ENCODE results near the gene COL27A1.

The COL27A1 gene

GRCh38 chr9:114349713-114350480, 194.6 kb downstream of the COL27A1 start:
- FAIRE-seq (peak; percentile 55), DNase-seq (ENCODE audit: insufficient read length, low spot score) (no peak)
- TF ChIP-seq PAX5 (IDR thresholded peaks at IDR 0.05; ENCODE audit: insufficient read depth, low read length, severe bottlenecking) (no peak), POLR2A (IDR thresholded peaks at IDR 0.05; ENCODE audit: low read depth, low read length) (no peak), TAF1 (IDR thresholded peaks at IDR 0.05; ENCODE audit: low read depth, low read length) (no peak), POLR2AphosphoS5 (IDR thresholded peaks at IDR 0.05; ENCODE audit: low read depth, low read length) (no peak), POU2F2 (IDR thresholded peaks at IDR 0.05; ENCODE audit: low read depth, low read length) (no peak), SPI1 (IDR thresholded peaks at IDR 0.05; ENCODE audit: low read depth, low read length) (no peak)

- DNase-seq (ENCODE audit: insufficient read length, low spot score) (no peak), FAIRE-seq (no peak)
- no peak for TF ChIP-seq SPI1 (IDR thresholded peaks at IDR 0.05; ENCODE audit: low read depth, low read length)
- no peak for TF ChIP-seq TAF1 (IDR thresholded peaks at IDR 0.05; ENCODE audit: low read depth, low read length)
- TF ChIP-seq POU2F2 (IDR thresholded peaks at IDR 0.05; ENCODE audit: low read depth, low read length): no peak
- no peak for TF ChIP-seq PAX5 (IDR thresholded peaks at IDR 0.05; ENCODE audit: insufficient read depth, low read length, severe bottlenecking)
- TF ChIP-seq POLR2AphosphoS5 (IDR thresholded peaks at IDR 0.05; ENCODE audit: low read depth, low read length): no peak
- TF ChIP-seq POLR2A (IDR thresholded peaks at IDR 0.05; ENCODE audit: low read depth, low read length): no peak
Measured at GRCh38 chr9:114350636-114351401, 195.5 kb downstream of the COL27A1 start.

- TF ChIP-seq TAF1 (IDR thresholded peaks at IDR 0.05; ENCODE audit: low read depth, low read length): no peak
- no peak for TF ChIP-seq POU2F2 (IDR thresholded peaks at IDR 0.05; ENCODE audit: low read depth, low read length)
- no peak for TF ChIP-seq POLR2A (IDR thresholded peaks at IDR 0.05; ENCODE audit: low read depth, low read length)
- no peak for TF ChIP-seq POLR2AphosphoS5 (IDR thresholded peaks at IDR 0.05; ENCODE audit: low read depth, low read length)
- TF ChIP-seq PAX5 (IDR thresholded peaks at IDR 0.05; ENCODE audit: insufficient read depth, low read length, severe bottlenecking): no peak
- no peak for TF ChIP-seq SPI1 (IDR thresholded peaks at IDR 0.05; ENCODE audit: low read depth, low read length)
- FAIRE-seq: peak; percentile 23
- DNase-seq (ENCODE audit: insufficient read length, low spot score): no peak
Measured at GRCh38 chr9:114351932-114352331, 196.6 kb downstream of the COL27A1 start.

- FAIRE-seq (no peak), DNase-seq (ENCODE audit: insufficient read length, low spot score) (no peak)
- TF ChIP-seq TAF1 (IDR thresholded peaks at IDR 0.05; ENCODE audit: low read depth, low read length) (no peak), POLR2AphosphoS5 (IDR thresholded peaks at IDR 0.05; ENCODE audit: low read depth, low read length) (no peak), SPI1 (IDR thresholded peaks at IDR 0.05; ENCODE audit: low read depth, low read length) (no peak), PAX5 (IDR thresholded peaks at IDR 0.05; ENCODE audit: insufficient read depth, low read length, severe bottlenecking) (no peak), POLR2A (IDR thresholded peaks at IDR 0.05; ENCODE audit: low read depth, low read length) (no peak), POU2F2 (IDR thresholded peaks at IDR 0.05; ENCODE audit: low read depth, low read length) (no peak)
Measured at GRCh38 chr9:114355821-114356220, 200.5 kb downstream of the COL27A1 start.

- no peak for FAIRE-seq
- no peak for TF ChIP-seq SPI1 (IDR thresholded peaks at IDR 0.05; ENCODE audit: low read depth, low read length)
- TF ChIP-seq POU2F2 (IDR thresholded peaks at IDR 0.05; ENCODE audit: low read depth, low read length): no peak
- TF ChIP-seq TAF1 (IDR thresholded peaks at IDR 0.05; ENCODE audit: low read depth, low read length): no peak
- TF ChIP-seq POLR2A (IDR thresholded peaks at IDR 0.05; ENCODE audit: low read depth, low read length): no peak
- TF ChIP-seq POLR2AphosphoS5 (IDR thresholded peaks at IDR 0.05; ENCODE audit: low read depth, low read length): no peak
- TF ChIP-seq PAX5 (IDR thresholded peaks at IDR 0.05; ENCODE audit: insufficient read depth, low read length, severe bottlenecking): no peak
- DNase-seq (ENCODE audit: insufficient read length, low spot score): no peak
Measured at GRCh38 chr9:114356792-114357191, 201.5 kb downstream of the COL27A1 start.

- FAIRE-seq (no peak), DNase-seq (ENCODE audit: insufficient read length, low spot score) (no peak)
- TF ChIP-seq POU2F2 (IDR thresholded peaks at IDR 0.05; ENCODE audit: low read depth, low read length) (no peak), PAX5 (IDR thresholded peaks at IDR 0.05; ENCODE audit: insufficient read depth, low read length, severe bottlenecking) (no peak), TAF1 (IDR thresholded peaks at IDR 0.05; ENCODE audit: low read depth, low read length) (no peak), SPI1 (IDR thresholded peaks at IDR 0.05; ENCODE audit: low read depth, low read length) (no peak), POLR2AphosphoS5 (IDR thresholded peaks at IDR 0.05; ENCODE audit: low read depth, low read length) (no peak), POLR2A (IDR thresholded peaks at IDR 0.05; ENCODE audit: low read depth, low read length) (no peak)
Measured at GRCh38 chr9:114357360-114357759, 202.0 kb downstream of the COL27A1 start.

DNA sequence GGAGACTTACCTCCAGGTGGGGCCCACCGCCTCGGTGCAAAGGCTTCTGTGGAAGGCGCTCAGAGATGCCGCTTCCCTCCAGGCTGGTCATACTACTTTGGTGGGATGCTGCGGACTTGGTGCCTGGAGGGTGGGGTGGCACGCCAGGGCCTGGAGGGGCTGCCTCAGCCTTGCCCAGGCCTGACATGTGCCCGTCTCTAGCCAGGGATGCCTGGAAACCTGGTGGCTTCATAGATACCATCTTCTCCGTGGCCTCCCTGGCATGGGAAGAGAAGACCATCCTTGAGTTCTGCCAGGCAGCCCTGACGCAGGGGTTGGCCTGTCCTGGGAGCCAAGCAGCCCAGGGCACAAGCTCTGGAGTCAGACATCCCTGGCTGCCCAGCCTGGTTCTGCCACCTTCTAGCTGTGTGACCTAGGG, 202.6 kb downstream of the COL27A1 start:
- FAIRE-seq (no peak), DNase-seq (ENCODE audit: insufficient read length, low spot score) (no peak)
- no peak for TF ChIP-seq SPI1 (IDR thresholded peaks at IDR 0.05; ENCODE audit: low read depth, low read length)
- TF ChIP-seq POLR2AphosphoS5 (IDR thresholded peaks at IDR 0.05; ENCODE audit: low read depth, low read length): no peak
- TF ChIP-seq TAF1 (IDR thresholded peaks at IDR 0.05; ENCODE audit: low read depth, low read length): no peak

GRCh38 chr9:114359801-114360200, 204.5 kb downstream of the COL27A1 start:
- no peak for TF ChIP-seq POLR2A (IDR thresholded peaks at IDR 0.05; ENCODE audit: low read depth, low read length)
- no peak for TF ChIP-seq SPI1 (IDR thresholded peaks at IDR 0.05; ENCODE audit: low read depth, low read length)
- no peak for TF ChIP-seq PAX5 (IDR thresholded peaks at IDR 0.05; ENCODE audit: insufficient read depth, low read length, severe bottlenecking)
- no peak for TF ChIP-seq POLR2AphosphoS5 (IDR thresholded peaks at IDR 0.05; ENCODE audit: low read depth, low read length)
- TF ChIP-seq TAF1 (IDR thresholded peaks at IDR 0.05; ENCODE audit: low read depth, low read length): no peak
- no peak for TF ChIP-seq POU2F2 (IDR thresholded peaks at IDR 0.05; ENCODE audit: low read depth, low read length)
- FAIRE-seq (no peak), DNase-seq (ENCODE audit: insufficient read length, low spot score) (no peak)

DNA sequence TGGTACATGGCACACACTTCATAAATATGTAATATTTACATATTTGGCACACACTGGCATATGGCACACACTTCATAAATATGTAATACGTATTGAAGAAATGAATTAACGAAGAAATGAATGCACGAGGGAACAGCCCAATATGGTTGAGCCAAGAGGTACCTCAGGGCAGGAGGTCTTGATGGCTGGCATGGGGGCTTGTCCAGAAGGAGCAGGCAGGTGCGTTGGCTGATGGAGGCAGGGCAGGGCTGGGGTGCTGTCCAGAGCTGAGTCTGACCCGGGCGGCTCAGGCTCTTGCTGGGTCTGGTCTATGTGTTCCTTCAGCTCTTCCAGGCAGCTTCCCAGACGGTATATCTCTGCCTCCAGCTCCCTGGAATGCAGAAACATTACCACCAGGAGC, 206.2 kb downstream of the COL27A1 start:
- FAIRE-seq (no peak), DNase-seq (ENCODE audit: insufficient read length, low spot score) (no peak)
- TF ChIP-seq POU2F2 (IDR thresholded peaks at IDR 0.05; ENCODE audit: low read depth, low read length) (no peak), SPI1 (IDR thresholded peaks at IDR 0.05; ENCODE audit: low read depth, low read length) (no peak), TAF1 (IDR thresholded peaks at IDR 0.05; ENCODE audit: low read depth, low read length) (no peak), PAX5 (IDR thresholded peaks at IDR 0.05; ENCODE audit: insufficient read depth, low read length, severe bottlenecking) (no peak), POLR2A (IDR thresholded peaks at IDR 0.05; ENCODE audit: low read depth, low read length) (no peak), POLR2AphosphoS5 (IDR thresholded peaks at IDR 0.05; ENCODE audit: low read depth, low read length) (0 out of 2 replicates have a peak, but pooled peaks have one; percentile 43)
